Progenitor cell of endocrine pancreas (in vitro differentiated cells): ENCODE data around the gene TNNC2. TPM values are rescaled to one million over a fixed set of nuclear protein-coding genes. Genes with fewer than 3 reads are reported as not detected.

ENCODE experiments used
- DNase-seq: peaks from one replicate; pipeline ENCODE4 v3.0.0; 2021; ENCODE audit warnings: low spot score; ENCODE audit not compliant: unreplicated experiment
- H3K27ac Mint-ChIP-seq: 2 replicates; pipeline ENCODE4 v1.8.0; 2021; ENCODE audit warnings: mild to moderate bottlenecking, moderate library complexity, mixed read lengths
- H3K27me3 Mint-ChIP-seq: 2 replicates; pipeline ENCODE4 v1.8.0; 2021; ENCODE audit warnings: mixed read lengths
- H3K36me3 Mint-ChIP-seq: 2 replicates; pipeline ENCODE4 v1.8.0; 2022; ENCODE audit warnings: mixed read lengths; ENCODE audit not compliant: insufficient read depth
- H3K4me1 Mint-ChIP-seq: 2 replicates; pipeline ENCODE4 v1.8.0; 2021; ENCODE audit warnings: low read depth, mixed read lengths
- H3K4me3 Mint-ChIP-seq: 2 replicates; pipeline ENCODE4 v1.8.0; 2021; ENCODE audit warnings: low read depth, mild to moderate bottlenecking, moderate library complexity, mixed read lengths
- H3K9me3 Mint-ChIP-seq: 2 replicates; pipeline ENCODE4 v1.8.0; 2021; ENCODE audit warnings: low read depth, mixed read lengths
- CTCF ChIP-seq: fragments of 200-600 bp; sonication (generic); IDR thresholded peaks from one replicate; pipeline ENCODE4 v1.5.0; 2021; ENCODE audit warnings: antibody characterized with exemption, mild to moderate bottlenecking; ENCODE audit not compliant: unreplicated experiment
- total RNA-seq: library from RNA; stranded (reverse); gene quantifications from 2 replicates; pipeline ENCODE4 v1.2.1, GENCODE V29; 2021

The TNNC2 gene
- total RNA-seq, 1 donor from 2014 or later: not detected

DNA sequence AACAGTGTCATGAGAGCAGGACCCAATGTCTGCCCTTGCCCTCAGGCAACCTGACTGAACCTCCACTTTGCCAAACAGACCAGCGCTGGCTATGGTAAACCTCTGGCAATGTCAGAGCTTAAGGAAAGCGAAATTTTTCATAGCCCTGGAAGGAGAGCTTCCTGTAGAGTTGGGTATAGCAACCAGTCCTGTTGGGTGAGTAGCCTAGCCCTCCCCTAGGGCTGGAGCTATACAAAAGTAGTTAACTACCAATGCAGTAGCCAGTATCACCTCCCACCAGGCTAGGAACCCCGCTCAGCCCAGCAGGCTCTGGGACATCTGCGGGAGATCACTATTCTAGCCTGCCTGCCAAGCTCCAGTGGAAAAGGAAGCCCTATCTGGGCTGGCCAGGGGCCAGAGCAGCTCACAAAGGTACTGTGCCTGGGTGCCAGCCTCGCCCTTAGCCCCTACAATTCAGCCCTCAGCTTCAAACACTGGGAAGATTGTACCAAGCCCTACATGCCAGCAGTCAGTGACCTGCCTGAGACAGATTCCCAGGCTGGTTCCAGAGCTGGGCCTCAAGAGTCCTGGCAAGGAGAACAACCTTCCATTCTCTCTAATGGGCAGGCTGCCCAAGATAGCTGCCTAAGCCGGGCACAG lies 43.3 kb downstream of the TNNC2 start:
- peaks cover 12% of the 10 kb centered on the region for H3K4me1 Mint-ChIP-seq
- TF ChIP-seq CTCF: no peak
- H3K36me3 Mint-ChIP-seq: no peaks in the 10 kb centered on the region
- no peak for DNase-seq
- no peaks in the 10 kb centered on the region for H3K9me3 Mint-ChIP-seq
- peak overlapping the region; percentile 45 for H3K27ac Mint-ChIP-seq
- no peak overlapping the region for H3K4me3 Mint-ChIP-seq
- no peaks in the 10 kb centered on the region for H3K27me3 Mint-ChIP-seq

DNA sequence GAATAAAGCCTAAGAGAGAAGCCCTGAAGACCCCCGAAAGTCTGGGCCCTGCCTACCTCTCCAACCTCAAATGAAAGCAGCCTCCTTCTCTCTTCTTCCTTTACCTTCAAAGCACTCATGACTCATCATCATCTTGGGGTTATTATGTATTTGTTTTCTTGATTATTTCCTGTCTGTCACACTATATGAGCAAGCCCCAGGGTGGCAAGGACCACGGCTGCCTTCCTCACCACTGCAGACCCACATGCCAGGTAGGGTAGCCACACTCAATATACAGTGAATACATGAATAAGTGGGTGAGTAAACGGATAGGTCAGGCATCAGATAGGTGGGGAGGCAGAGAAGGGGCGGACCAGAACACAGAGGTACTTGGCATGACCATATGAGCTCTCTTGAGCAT lies 44.2 kb downstream of the TNNC2 start:
- TF ChIP-seq CTCF: no peak
- Mint-ChIP-seq H3K9me3 (no peaks in the 10 kb centered on the region), H3K27ac (no peak overlapping the region), H3K4me1 (peaks cover 12% of the 10 kb centered on the region), H3K27me3 (no peaks in the 10 kb centered on the region), H3K4me3 (no peak overlapping the region), H3K36me3 (no peaks in the 10 kb centered on the region)
- DNase-seq: no peak

DNA sequence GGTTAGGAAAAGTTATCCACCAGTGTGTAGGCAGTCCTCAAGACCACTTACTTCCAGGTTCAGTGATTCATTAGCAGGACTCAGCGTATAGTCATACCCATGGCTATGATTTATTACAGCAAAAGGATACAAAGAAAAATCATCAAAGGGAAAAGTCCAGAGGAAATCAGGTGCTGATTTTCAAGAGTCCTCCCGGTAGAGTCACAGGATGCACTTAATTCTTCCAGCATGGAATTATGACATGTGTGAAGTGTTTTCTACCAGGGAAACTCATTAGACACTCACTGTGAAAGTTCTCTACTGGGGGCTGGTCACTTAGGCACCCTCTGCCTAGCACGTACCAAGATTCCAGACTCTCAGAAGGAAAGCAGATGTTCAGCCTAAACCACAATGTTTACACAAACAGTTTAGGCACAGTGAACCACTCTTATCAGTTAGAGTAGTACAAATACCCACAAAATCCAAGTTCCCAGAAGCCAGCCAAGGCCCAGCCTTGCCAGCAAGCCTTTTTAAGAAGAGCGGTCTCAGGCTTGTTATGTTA lies 45.7 kb downstream of the TNNC2 start:
- Mint-ChIP-seq H3K36me3 (no peaks in the 10 kb centered on the region), H3K9me3 (no peaks in the 10 kb centered on the region), H3K27me3 (no peaks in the 10 kb centered on the region), H3K4me1 (peaks cover 12% of the 10 kb centered on the region), H3K4me3 (no peak overlapping the region), H3K27ac (peak overlapping the region; percentile 58)
- DNase-seq: no peak
- TF ChIP-seq CTCF: no peak

GRCh38 chr20:45780159-45780558 lies 47.0 kb downstream of the TNNC2 start:
- H3K4me3 Mint-ChIP-seq: no peak overlapping the region
- DNase-seq: no peak
- no peak overlapping the region for H3K27ac Mint-ChIP-seq

More at GRCh38 chr20:45780159-45780558, 47.0 kb downstream of the TNNC2 start:
- Mint-ChIP-seq H3K4me1 (peaks cover 12% of the 10 kb centered on the region), H3K27me3 (no peaks in the 10 kb centered on the region), H3K9me3 (no peaks in the 10 kb centered on the region), H3K36me3 (no peaks in the 10 kb centered on the region)
- no peak for TF ChIP-seq CTCF
